NOMO-1 (cell line): ENCODE results near the gene KCNQ4.

ENCODE experiments used
- DNase-seq, 2 experiments: peaks; one replicate each; lab custom pipeline; 2025; ENCODE audit not compliant: unreplicated experiment in 2 of 2; lab: John Stamatoyannopoulos, UW

The KCNQ4 gene

GRCh38 chr1:40754201-40754600 is 29.4 kb upstream of the KCNQ4 start:
- DNase-seq = no peak

GRCh38 chr1:40755067-40755466 is 28.5 kb upstream of the KCNQ4 start:
- no peak for DNase-seq

- DNase-seq = no peak
Measured at GRCh38 chr1:40756523-40756922, 27.1 kb upstream of the KCNQ4 start.

- DNase-seq = no peak
Measured at GRCh38 chr1:40757084-40757483, 26.5 kb upstream of the KCNQ4 start.

- no peak for DNase-seq
Measured at GRCh38 chr1:40758004-40758403, 25.6 kb upstream of the KCNQ4 start.

- no peak for DNase-seq
Measured at GRCh38 chr1:40758578-40759343, 24.8 kb upstream of the KCNQ4 start.

GRCh38 chr1:40760984-40761383 is 22.6 kb upstream of the KCNQ4 start:
- no peak for DNase-seq

GRCh38 chr1:40762144-40762923 is 21.3 kb upstream of the KCNQ4 start:
- DNase-seq = no peak

GRCh38 chr1:40763742-40764532 is 19.6 kb upstream of the KCNQ4 start:
- DNase-seq = no peak

GRCh38 chr1:40764981-40765380 is 18.6 kb upstream of the KCNQ4 start:
- no peak for DNase-seq

- no peak for DNase-seq
Measured at GRCh38 chr1:40766017-40766416, 17.6 kb upstream of the KCNQ4 start.

- no peak for DNase-seq
Measured at GRCh38 chr1:40766560-40766959, 17.0 kb upstream of the KCNQ4 start.

- no peak for DNase-seq
Measured at GRCh38 chr1:40768146-40768990, 15.2 kb upstream of the KCNQ4 start.

GRCh38 chr1:40769815-40770214 is 13.8 kb upstream of the KCNQ4 start:
- DNase-seq = no peak

GRCh38 chr1:40770296-40771070 is 13.1 kb upstream of the KCNQ4 start:
- DNase-seq = no peak

- no peak for DNase-seq
Measured at GRCh38 chr1:40772146-40772955, 11.2 kb upstream of the KCNQ4 start.

- DNase-seq = no peak
Measured at GRCh38 chr1:40773748-40774265, 9.8 kb upstream of the KCNQ4 start.

- no peak for DNase-seq
Measured at GRCh38 chr1:40774266-40774998, 9.2 kb upstream of the KCNQ4 start.
